VCaP (cell line): ENCODE results near the gene GNB5.

Source experiments
- H3K27ac ChIP-seq: fragments of 450-650 bp; 2 replicates; pipeline ENCODE4 v1.5.1; 2017
- CTCF ChIP-seq: fragments of 450-650 bp; conservative IDR thresholded peaks from 2 replicates; pipeline ENCODE4 v1.5.1; 2017; ENCODE audit warnings: mild to moderate bottlenecking, moderate library complexity

Gene GNB5

GRCh38 chr15:52220251-52220650, 29.1 kb upstream of the GNB5 start:
- no peak overlapping the region for H3K27ac ChIP-seq
- TF ChIP-seq CTCF, result no peak

DNA sequence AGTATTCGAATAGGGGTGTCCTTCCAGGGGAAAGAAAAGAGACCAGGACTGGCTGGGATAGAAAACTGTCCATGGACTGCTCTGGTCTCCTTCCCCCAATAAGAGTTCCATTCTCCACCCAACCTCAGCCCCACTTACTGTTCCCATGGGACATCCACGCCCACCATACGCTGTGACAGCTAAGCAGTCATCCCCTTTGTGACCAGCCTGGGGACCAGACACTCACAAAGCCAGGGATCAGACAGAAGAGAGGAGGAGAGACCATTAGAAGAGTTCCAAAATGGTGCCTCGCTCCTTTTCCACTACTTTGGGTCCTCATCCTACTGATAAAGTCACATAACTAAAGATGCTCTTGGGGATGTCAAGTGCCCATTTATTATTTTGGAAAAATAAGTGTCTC, 27.6 kb upstream of the GNB5 start:
- TF ChIP-seq CTCF, result no peak
- no peak overlapping the region for H3K27ac ChIP-seq

- TF ChIP-seq CTCF, result no peak
- H3K27ac ChIP-seq, result no peak overlapping the region
Measured at GRCh38 chr15:52218371-52218770, 27.2 kb upstream of the GNB5 start.

DNA sequence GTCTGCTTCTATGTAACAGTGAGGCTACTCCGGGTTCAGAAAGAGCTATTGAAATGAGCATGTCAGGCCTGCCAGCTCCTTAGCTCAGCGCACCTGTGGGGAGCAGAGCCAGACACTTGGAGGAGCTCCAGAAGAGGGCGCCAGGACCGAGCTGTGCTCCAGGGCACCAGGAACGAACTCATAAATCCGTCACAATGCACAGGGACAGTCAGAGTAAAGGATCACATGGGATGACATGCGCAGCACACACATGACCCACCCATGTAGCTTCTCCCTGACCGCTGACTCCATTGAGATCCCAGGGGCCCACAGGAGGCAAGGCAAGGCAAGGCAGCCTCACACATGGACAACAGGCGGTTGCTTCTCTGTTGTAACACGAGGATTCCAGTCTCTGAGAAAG, 26.0 kb upstream of the GNB5 start:
- H3K27ac ChIP-seq, result no peak overlapping the region
- peak; percentile 51 for TF ChIP-seq CTCF

- no peak overlapping the region for H3K27ac ChIP-seq
- no peak for TF ChIP-seq CTCF
Measured at GRCh38 chr15:52214553-52214952, 23.4 kb upstream of the GNB5 start.

DNA sequence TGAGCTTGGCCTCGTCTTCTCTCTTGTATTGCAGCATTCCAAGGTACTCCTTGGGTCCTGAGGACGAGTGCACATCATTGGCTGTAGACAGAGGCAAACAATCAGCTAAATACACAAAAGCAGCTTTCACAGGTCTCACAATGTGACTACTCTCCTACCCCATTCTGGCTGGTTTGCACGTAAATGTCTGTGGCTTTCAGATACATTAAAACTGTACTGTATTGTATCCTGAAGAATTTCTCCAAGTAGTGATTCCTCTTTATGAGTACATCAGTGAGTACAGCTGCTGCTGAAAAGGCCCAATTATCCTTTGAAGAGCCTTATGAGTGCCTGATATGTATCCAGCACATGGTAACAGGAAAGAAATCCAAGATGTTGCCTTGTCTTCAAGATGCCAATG, 22.0 kb upstream of the GNB5 start:
- H3K27ac ChIP-seq, result no peak overlapping the region
- no peak for TF ChIP-seq CTCF

DNA sequence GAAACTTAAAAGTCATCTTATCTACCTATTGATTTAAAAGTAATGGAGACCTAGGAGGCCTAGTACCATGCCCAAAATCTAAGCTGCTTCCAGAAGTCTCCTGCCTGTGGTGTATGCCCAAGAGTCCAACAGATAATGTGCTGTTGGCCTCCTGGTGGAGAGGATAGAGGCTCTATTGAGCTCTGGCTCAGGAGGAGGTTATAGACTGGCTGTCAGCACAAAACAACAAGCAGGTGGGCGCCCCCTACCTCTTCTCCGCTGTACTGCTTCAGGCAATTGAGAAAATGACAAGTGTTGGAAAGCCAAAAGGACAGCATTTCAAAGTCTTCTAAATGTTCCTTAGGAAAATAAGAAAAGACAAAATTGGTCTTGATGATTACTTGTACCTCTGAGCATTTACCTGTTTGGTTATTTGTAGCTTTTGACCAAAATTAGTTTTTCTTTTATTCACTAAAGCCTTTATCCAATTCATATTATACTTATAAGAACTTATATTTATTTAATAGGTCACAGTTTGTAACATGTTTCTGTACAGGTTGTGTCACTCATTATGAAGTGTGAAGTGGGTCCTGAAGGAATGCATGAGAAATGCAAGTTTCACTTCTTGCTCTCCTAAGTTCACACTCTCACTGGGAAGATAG, 17.2 kb upstream of the GNB5 start:
- peak; percentile 65 for TF ChIP-seq CTCF
- H3K27ac ChIP-seq, result no peak overlapping the region

DNA sequence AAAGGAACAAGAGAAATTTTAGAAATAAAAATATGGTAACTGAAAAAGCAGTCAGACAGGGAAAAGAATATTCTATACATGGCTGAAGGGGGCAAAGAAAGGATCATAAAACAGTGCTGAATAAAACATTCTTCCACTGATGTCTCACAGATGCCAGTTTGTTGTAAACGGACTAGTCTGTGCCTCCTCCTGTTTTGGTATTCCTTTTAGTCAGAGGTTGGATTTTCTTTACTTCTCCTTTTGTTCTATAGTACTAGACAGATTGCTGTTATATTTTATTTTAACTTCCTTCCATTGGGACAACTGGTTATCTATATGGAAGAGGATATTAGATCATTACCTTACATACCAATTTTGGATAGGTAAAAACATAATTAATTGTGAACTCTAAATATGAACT, 16.0 kb upstream of the GNB5 start:
- no peak overlapping the region for H3K27ac ChIP-seq
- no peak for TF ChIP-seq CTCF
